MM.1S (cell line): ENCODE measurements around the gene CCDC127.

Experiments used
- DNase-seq: peaks from one replicate; pipeline ENCODE4 v3.0.0-alpha.2; 2015
- H2AFZ ChIP-seq: fragments of 300-600 bp; sonication (generic); 2 replicates; pipeline ENCODE4 v1.6.0; 2016; ENCODE audit warnings: antibody characterized with exemption, low read length
- H3F3A ChIP-seq: fragments of 300-600 bp; sonication (generic); 2 replicates; pipeline ENCODE4 v1.6.1; 2016; ENCODE audit warnings: mild to moderate bottlenecking, antibody characterized with exemption, low read length, moderate library complexity, mixed read lengths; ENCODE audit not compliant: insufficient read depth
- H3K27ac ChIP-seq: fragments of 300-600 bp; sonication (generic); 2 replicates; pipeline ENCODE4 v1.5.1; 2016; ENCODE audit warnings: mild to moderate bottlenecking, low read length
- H3K27me3 ChIP-seq: fragments of 300-600 bp; sonication (generic); replicated peaks from 2 replicates; pipeline ENCODE4 v1.6.0; 2016; ENCODE audit warnings: low read length; ENCODE audit not compliant: insufficient read depth
- H3K36me3 ChIP-seq: fragments of 300-600 bp; sonication (generic); replicated peaks from 2 replicates; pipeline ENCODE4 v1.6.1; 2016; ENCODE audit warnings: mild to moderate bottlenecking, low read length, mixed read lengths; ENCODE audit not compliant: insufficient read depth
- H3K4me1 ChIP-seq: fragments of 300-600 bp; sonication (generic); 2 replicates; pipeline ENCODE4 v1.6.1; 2016; ENCODE audit warnings: low read length, mixed read lengths
- H3K4me2 ChIP-seq: fragments of 300-600 bp; sonication (generic); 2 replicates; pipeline ENCODE4 v1.6.0; 2016; ENCODE audit warnings: low read depth, low read length
- H3K4me3 ChIP-seq: fragments of 300-600 bp; sonication (generic); 2 replicates; pipeline ENCODE4 v1.5.1; 2016; ENCODE audit warnings: low read length, mixed read lengths
- H3K79me2 ChIP-seq: fragments of 300-600 bp; sonication (generic); 2 replicates; pipeline ENCODE4 v1.6.1; 2016; ENCODE audit warnings: mixed run types, low read length, mixed read lengths
- H3K9ac ChIP-seq: fragments of 300-600 bp; sonication (generic); 2 replicates; pipeline ENCODE4 v1.6.1; 2016; ENCODE audit warnings: low read length, mixed read lengths
- H3K9me2 ChIP-seq: fragments of 300-600 bp; sonication (generic); replicated peaks from 2 replicates; pipeline ENCODE4 v1.6.1; 2016; ENCODE audit warnings: mild to moderate bottlenecking, low read length, mixed read lengths; ENCODE audit not compliant: insufficient read depth
- H3K9me3 ChIP-seq: fragments of 300-600 bp; sonication (generic); replicated peaks from 2 replicates; pipeline ENCODE4 v1.6.1; 2016; ENCODE audit warnings: mild to moderate bottlenecking, low read length, mixed read lengths; ENCODE audit not compliant: insufficient read depth
- H4K20me1 ChIP-seq: fragments of 300-600 bp; sonication (generic); 2 replicates; pipeline ENCODE4 v1.6.1; 2016; ENCODE audit warnings: mild to moderate bottlenecking, low read length, moderate library complexity, mixed read lengths; ENCODE audit not compliant: insufficient read depth
- EZH2 ChIP-seq: fragments of 300-600 bp; sonication (generic); optimal IDR thresholded peaks from 2 replicates; pipeline ENCODE3; 2017; ENCODE audit warnings: low read depth, mild to moderate bottlenecking, antibody characterized with exemption, low read length, mixed read lengths
- EZH2phosphoT487 ChIP-seq: fragments of 300-600 bp; sonication (generic); IDR thresholded peaks from 2 replicates; pipeline ENCODE4 v1.6.1; 2018; ENCODE audit warnings: antibody characterized with exemption, low read length
- TF ChIP-seq, protein P1 (sequence below): fragments of 300-600 bp; sonication (generic); IDR thresholded peaks from 2 replicates; pipeline ENCODE4 v1.5.1; 2016; ENCODE audit warnings: antibody characterized with exemption, low read length, mixed read lengths

CCDC127 gene

DNA sequence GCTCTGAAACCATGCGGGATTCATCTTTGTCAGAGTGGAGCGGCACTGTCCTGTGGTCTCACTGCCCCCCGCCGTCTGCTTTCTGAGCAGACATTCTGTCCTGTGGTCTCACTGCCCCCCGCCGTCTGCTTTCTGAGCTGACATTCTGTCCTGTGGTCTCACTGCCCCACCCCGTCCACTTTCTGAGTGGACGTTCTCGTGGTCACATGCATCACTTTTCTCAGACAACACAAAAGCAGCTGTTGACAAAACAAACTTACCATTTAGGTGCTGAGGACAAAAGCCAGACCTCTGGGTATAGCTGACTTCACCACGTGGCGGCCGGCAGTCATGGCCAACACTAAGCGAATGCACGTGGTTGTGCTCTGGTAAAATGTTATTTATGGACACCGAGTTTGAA lies 23.9 kb downstream of the CCDC127 start:
- Histone ChIP-seq H3K4me1 (peaks cover 32% of the 10 kb centered on the region), H3K27ac (no peak overlapping the region), H3K9ac (no peak overlapping the region), H3K36me3 (no peaks in the 10 kb centered on the region; the same call in 1 of the 2 replicates), H3K4me2 (no peak overlapping the region), H3K9me3 (no peaks in the 10 kb centered on the region), H3F3A (peaks cover 19% of the 10 kb centered on the region), H2AFZ (no peak overlapping the region), H3K27me3 (no peaks in the 10 kb centered on the region), H3K9me2 (no peaks in the 10 kb centered on the region), H3K4me3 (no peak overlapping the region), H3K79me2 (peaks cover 39% of the 10 kb centered on the region), H4K20me1 (no peaks in the 10 kb centered on the region)
- TF ChIP-seq EZH2phosphoT487 = no peak
- TF ChIP-seq, protein P1, sequence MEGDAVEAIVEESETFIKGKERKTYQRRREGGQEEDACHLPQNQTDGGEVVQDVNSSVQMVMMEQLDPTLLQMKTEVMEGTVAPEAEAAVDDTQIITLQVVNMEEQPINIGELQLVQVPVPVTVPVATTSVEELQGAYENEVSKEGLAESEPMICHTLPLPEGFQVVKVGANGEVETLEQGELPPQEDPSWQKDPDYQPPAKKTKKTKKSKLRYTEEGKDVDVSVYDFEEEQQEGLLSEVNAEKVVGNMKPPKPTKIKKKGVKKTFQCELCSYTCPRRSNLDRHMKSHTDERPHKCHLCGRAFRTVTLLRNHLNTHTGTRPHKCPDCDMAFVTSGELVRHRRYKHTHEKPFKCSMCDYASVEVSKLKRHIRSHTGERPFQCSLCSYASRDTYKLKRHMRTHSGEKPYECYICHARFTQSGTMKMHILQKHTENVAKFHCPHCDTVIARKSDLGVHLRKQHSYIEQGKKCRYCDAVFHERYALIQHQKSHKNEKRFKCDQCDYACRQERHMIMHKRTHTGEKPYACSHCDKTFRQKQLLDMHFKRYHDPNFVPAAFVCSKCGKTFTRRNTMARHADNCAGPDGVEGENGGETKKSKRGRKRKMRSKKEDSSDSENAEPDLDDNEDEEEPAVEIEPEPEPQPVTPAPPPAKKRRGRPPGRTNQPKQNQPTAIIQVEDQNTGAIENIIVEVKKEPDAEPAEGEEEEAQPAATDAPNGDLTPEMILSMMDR = no peak
- TF ChIP-seq EZH2 = no peak
- peak; percentile 5 for DNase-seq

- peaks cover 38% of the 10 kb centered on the region for H3K4me1 ChIP-seq
- no peaks in the 10 kb centered on the region; the same call in 1 of the 2 replicates for H3K36me3 ChIP-seq
- peaks cover 19% of the 10 kb centered on the region for H3F3A ChIP-seq
- no peak overlapping the region for H2AFZ ChIP-seq
- DNase-seq = no peak
- H3K27ac ChIP-seq = peak overlapping the region; percentile 13; the same call in 1 of the 2 replicates
- peak overlapping the region; percentile 66 for H3K4me3 ChIP-seq
- H3K79me2 ChIP-seq = peaks cover 44% of the 10 kb centered on the region
- no peaks in the 10 kb centered on the region for H3K9me2 ChIP-seq
- H3K4me2 ChIP-seq = peak overlapping the region; percentile 100
- TF ChIP-seq EZH2 (no peak), EZH2phosphoT487 (no peak)
- TF ChIP-seq, protein P1 = no peak
- no peaks in the 10 kb centered on the region for H3K9me3 ChIP-seq
- no peaks in the 10 kb centered on the region for H3K27me3 ChIP-seq
- H4K20me1 ChIP-seq = no peaks in the 10 kb centered on the region
- no peak overlapping the region for H3K9ac ChIP-seq
These were observed 24.8 kb downstream of the CCDC127 start for GRCh38 chr5:192970-193831.

DNA sequence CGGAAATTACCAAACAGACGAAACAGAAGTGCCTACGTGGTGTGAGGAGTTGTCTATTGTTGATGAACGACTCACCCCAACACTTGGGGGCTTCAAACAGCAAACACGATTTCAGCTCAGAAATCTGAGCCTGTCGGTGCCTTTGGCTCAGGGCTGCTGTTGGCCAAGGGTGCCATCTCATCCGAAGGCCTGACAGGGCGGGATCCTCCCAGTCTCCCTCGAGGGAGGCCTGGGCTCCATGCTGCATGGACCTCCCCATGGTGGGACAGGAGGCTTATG lies 25.3 kb downstream of the CCDC127 start:
- TF ChIP-seq, protein P1 = no peak
- no peak for TF ChIP-seq EZH2
- TF ChIP-seq EZH2phosphoT487 = no peak
- no peaks in the 10 kb centered on the region for H3K27me3 ChIP-seq
- peak overlapping the region; percentile 100 for H3K4me2 ChIP-seq
- DNase-seq = peak; percentile 8
- no peaks in the 10 kb centered on the region; the same call in 1 of the 2 replicates for H3K36me3 ChIP-seq
- H3K4me3 ChIP-seq = peak overlapping the region; percentile 66
- H3K9me2 ChIP-seq = no peaks in the 10 kb centered on the region
- H3K9me3 ChIP-seq = no peaks in the 10 kb centered on the region
- no peak overlapping the region for H2AFZ ChIP-seq
- peaks cover 44% of the 10 kb centered on the region for H3K79me2 ChIP-seq
- no peaks in the 10 kb centered on the region for H4K20me1 ChIP-seq
- peaks cover 43% of the 10 kb centered on the region for H3K4me1 ChIP-seq
- H3F3A ChIP-seq = peaks cover 19% of the 10 kb centered on the region
- peak overlapping the region; percentile 13; the same call in 1 of the 2 replicates for H3K27ac ChIP-seq
- H3K9ac ChIP-seq = no peak overlapping the region
